IMR-90 (cell line): ENCODE data around the gene EMC9. TPM values are rescaled to one million over a fixed set of nuclear protein-coding genes. Genes with fewer than 3 reads are reported as not detected.
A peak's percentile ranks its signal among the peaks of the same experiment; 100 is the strongest.

ENCODE experiments used
- ATAC-seq: fragments of 200-7000 bp; cut with Tn5 transposase; 2 replicates; pipeline ENCODE4 v1.9.1; 2020; ENCODE audit warnings: low read depth, mild to moderate bottlenecking, moderate library complexity
- BruUV-seq: library from RNA; stranded (reverse); fragments of 400-500 nt; replicated peaks from 2 replicates; lab custom pipeline; 2021; lab: Mats Ljungman, UMichigan
- CTCF ChIA-PET: fragments of 300-600 bp; formaldehyde crosslinking; extraction: SDS; loops from one replicate; lab custom pipeline; 2021; ENCODE audit warnings: antibody characterized with exemption; lab: Yijun Ruan, JAX
- POLR2A ChIA-PET: fragments of 300-600 bp; sonication (Branson Sonifier 250); formaldehyde crosslinking; loops from one replicate; lab custom pipeline; 2022; ENCODE audit warnings: antibody characterized with exemption; ENCODE audit not compliant: unreplicated experiment; lab: Charles Lee
- DNase-seq: peaks from one replicate; pipeline ENCODE4 v3.0.0; 2013
- H2AFZ ChIP-seq: replicated peaks from 2 replicates; pipeline ENCODE3; 2013; ENCODE audit warnings: low read length, mild to moderate bottlenecking; ENCODE audit not compliant: poor library complexity
- H2AK5ac ChIP-seq: 2 replicates; pipeline ENCODE4 v1.6.1; 2013; ENCODE audit warnings: low read depth, low read length, inconsistent platforms
- H2AK9ac ChIP-seq: replicated peaks from 2 replicates; pipeline ENCODE3; 2013; ENCODE audit warnings: mild to moderate bottlenecking, low read depth, low read length, moderate library complexity; ENCODE audit not compliant: poor library complexity
- H2BK120ac ChIP-seq: 2 replicates; pipeline ENCODE4 v1.6.1; 2013; ENCODE audit warnings: low read depth, low read length, inconsistent platforms
- H2BK15ac ChIP-seq: 3 replicates; pipeline ENCODE4 v1.6.1; 2013; ENCODE audit warnings: low read depth, low read length, inconsistent platforms
- H2BK20ac ChIP-seq: 2 replicates; pipeline ENCODE4 v1.6.1; 2013; ENCODE audit warnings: low read depth, mild to moderate bottlenecking, inconsistent platforms, low read length, moderate library complexity
- H2BK5ac ChIP-seq: 2 replicates; pipeline ENCODE4 v1.6.1; 2013; ENCODE audit warnings: mild to moderate bottlenecking, low read depth, low read length, inconsistent platforms; ENCODE audit not compliant: poor library complexity, severe bottlenecking
- H3K14ac ChIP-seq: replicated peaks from 2 replicates; pipeline ENCODE4 v1.6.1; 2013; ENCODE audit warnings: low read depth, low read length, inconsistent platforms
- H3K18ac ChIP-seq: 2 replicates; pipeline ENCODE4 v1.6.1; 2013; ENCODE audit warnings: low read depth, low read length, control low read depth
- H3K23ac ChIP-seq: 2 replicates; pipeline ENCODE4 v1.6.1; 2013; ENCODE audit warnings: low read depth, low read length, inconsistent platforms
- H3K27ac ChIP-seq: 2 replicates; pipeline ENCODE4 v1.5.1; 2013; ENCODE audit warnings: mild to moderate bottlenecking, control low read depth, low read length; ENCODE audit not compliant: insufficient read depth
- H3K27me3 ChIP-seq: 2 replicates; pipeline ENCODE4 v1.6.1; 2013; ENCODE audit warnings: low read length; ENCODE audit not compliant: control insufficient read depth, insufficient read depth
- H3K36me3 ChIP-seq: 2 replicates; pipeline ENCODE4 v1.6.1; 2013; ENCODE audit warnings: low read length, mixed read lengths; ENCODE audit not compliant: control insufficient read depth, insufficient read depth
- H3K4ac ChIP-seq: 2 replicates; pipeline ENCODE4 v1.6.1; 2013; ENCODE audit warnings: low read depth, low read length, inconsistent platforms
- H3K4me1 ChIP-seq: 2 replicates; pipeline ENCODE4 v1.6.1; 2013; ENCODE audit warnings: low read length, mixed read lengths; ENCODE audit not compliant: control insufficient read depth, insufficient read depth
- H3K4me2 ChIP-seq: 2 replicates; pipeline ENCODE4 v1.6.1; 2013; ENCODE audit warnings: low read depth, mild to moderate bottlenecking, control low read depth, low read length, moderate library complexity
- H3K4me3 ChIP-seq: 2 replicates; pipeline ENCODE4 v1.5.1; 2013; ENCODE audit warnings: low read depth, mild to moderate bottlenecking, control low read depth, low read length, moderate library complexity; ENCODE audit not compliant: insufficient read depth
- H3K56ac ChIP-seq: 2 replicates; pipeline ENCODE4 v1.6.1; 2013; ENCODE audit warnings: low read length, inconsistent platforms; ENCODE audit not compliant: insufficient read depth; ENCODE audit errors: extremely low read depth
- H3K79me1 ChIP-seq, 2 experiments: 2 replicates each; pipeline ENCODE4 v1.6.1; 2013; ENCODE audit warnings: low read length in 2 of 2, inconsistent platforms in 1 of 2, low read depth in 1 of 2
- H3K9ac ChIP-seq: 2 replicates; pipeline ENCODE4 v1.6.1; 2013; ENCODE audit warnings: low read depth, low read length, control low read depth
- H3K9me1 ChIP-seq: 2 replicates; pipeline ENCODE4 v1.6.1; 2013; ENCODE audit warnings: low read length, inconsistent platforms; ENCODE audit not compliant: insufficient read depth
- H3K9me3 ChIP-seq: 2 replicates; pipeline ENCODE4 v1.6.1; 2013; ENCODE audit warnings: low read length; ENCODE audit not compliant: control insufficient read depth, insufficient read depth
- H4K20me1 ChIP-seq: 2 replicates; pipeline ENCODE4 v1.6.1; 2013; ENCODE audit warnings: low read length, inconsistent platforms; ENCODE audit not compliant: insufficient read depth
- H4K5ac ChIP-seq: 2 replicates; pipeline ENCODE4 v1.6.1; 2013; ENCODE audit warnings: mild to moderate bottlenecking, low read depth, low read length, control low read depth
- H4K8ac ChIP-seq, 2 experiments: 2 replicates each; pipeline ENCODE4 v1.6.1; 2013; ENCODE audit warnings: low read depth in 2 of 2, low read length in 2 of 2, control low read depth in 1 of 2, inconsistent platforms in 1 of 2
- H4K91ac ChIP-seq: 2 replicates; pipeline ENCODE4 v1.6.1; 2013; ENCODE audit warnings: low read depth, low read length, inconsistent platforms; ENCODE audit not compliant: insufficient read depth
- CEBPB ChIP-seq: IDR thresholded peaks from 2 replicates; pipeline ENCODE4 v1.6.1; 2012; ENCODE audit warnings: low read depth, low read length, improper control_type of control experiment
- RFX5 ChIP-seq: IDR thresholded peaks from 2 replicates; pipeline ENCODE4 v1.8.0; 2012; ENCODE audit warnings: low read depth, mild to moderate bottlenecking, low read length, moderate library complexity
- WGBS, 2 experiments: methylation state at CpG; one replicate each; pipeline versions ENCODE4 v1.1.5 to v1.1.7; 2013; ENCODE audit warnings: missing lambda C conversion rate in 2 of 2; ENCODE audit not compliant: insufficient read length in 1 of 2; ENCODE audit errors: extremely low coverage in 2 of 2; 5-methylcytosine and 5-hydroxymethylcytosine counted together
- dilution Hi-C: fragments of 300-500 bp; cut with HindIII; formaldehyde crosslinking; loops from one replicate; pipeline ENCODE4 v1.14.3; 2018; ENCODE audit warnings: low sequenced_read_pairs; ENCODE audit not compliant: unreplicated experiment
- in situ Hi-C: fragments of 300-500 bp; cut with MboI; formaldehyde crosslinking; loops from 3 replicates; pipeline ENCODE4 v1.14.3; 2019; ENCODE audit warnings: low sequenced_read_pairs, inconsistent platforms, mixed read lengths
- intact Hi-C: fragments of 100-400 bp; cut with micrococcal nuclease; formaldehyde crosslinking; loops from 2 replicates; pipeline ENCODE4 v1.10.0; 2022
- polyA plus RNA-seq, 3 experiments: library from polyadenylated mRNA; depleted of rRNA; stranded (reverse); fragments of >200 nt; gene quantifications; 2 replicates each; pipeline ENCODE4 v1.2.3, GENCODE V29; 2012; ENCODE audit warnings: low replicate concordance in 1 of 3
- total RNA-seq: library from RNA; depleted of rRNA; stranded (reverse); fragments of >200 nt; gene quantifications from 2 replicates; pipeline ENCODE4 v1.2.3, GENCODE V29; 2012

The EMC9 gene
- total and polyA plus RNA-seq, 2 of the 4 experiments (the other 2 are of a cell fraction): 15.1 to 19.2 TPM

DNA sequence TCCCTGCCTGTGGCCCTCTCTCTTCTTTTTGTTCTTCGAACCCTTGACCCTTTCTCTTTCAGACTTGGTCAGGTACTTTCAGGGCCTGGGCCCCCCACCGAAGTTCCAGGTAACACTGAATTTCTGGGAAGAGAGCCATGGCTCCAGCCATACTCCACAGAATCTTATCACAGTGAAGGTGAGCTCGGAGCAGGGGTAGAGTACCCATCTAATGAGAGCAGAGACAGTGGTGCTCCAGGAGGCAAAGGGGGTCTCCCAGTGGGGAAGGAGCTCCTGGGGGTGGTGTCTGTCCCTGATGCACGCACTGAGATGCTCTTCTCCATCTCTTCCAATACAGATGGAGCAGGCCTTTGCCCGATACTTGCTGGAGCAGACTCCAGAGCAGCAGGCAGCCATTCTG lies 24.4 kb upstream of the EMC9 start:
- no peak overlapping the region for H2AK9ac ChIP-seq
- H2AK5ac ChIP-seq: no peak overlapping the region
- H2BK120ac ChIP-seq: no peak overlapping the region
- no TSS peak for BruUV-seq
- H3K56ac ChIP-seq: no peak overlapping the region
- 100% methylated on average over 1 of the region's 5 CpGs; no CpG with 5 or more reads in 1 of the 2 experiments for WGBS, 2 experiments
- H3K36me3 ChIP-seq: peaks cover 51% of the 10 kb centered on the region
- H3K4me1 ChIP-seq: peaks cover 5% of the 10 kb centered on the region
- no peaks in the 10 kb centered on the region for H3K9me3 ChIP-seq
- H3K23ac ChIP-seq: no peak overlapping the region
- H2BK20ac ChIP-seq: no peak overlapping the region
- peak overlapping the region; percentile 17 for H2AFZ ChIP-seq
- H3K79me1 ChIP-seq: peaks cover 12 to 40% of the 10 kb centered on the region in 2 experiments; a peak in 3 of 4 replicates
- dilution Hi-C loops: no loop called here
- H4K20me1 ChIP-seq: no peaks in the 10 kb centered on the region
- H3K9ac ChIP-seq: no peak overlapping the region
- no peak overlapping the region for H2BK15ac ChIP-seq
- ATAC-seq (no peak), DNase-seq (no peak)
- peaks cover 9% of the 10 kb centered on the region for H3K9me1 ChIP-seq
- in situ Hi-C loops: no loop called here
- no peak for TF ChIP-seq RFX5
- TF ChIP-seq CEBPB: no peak
- H4K5ac ChIP-seq: no peak overlapping the region
- no peak overlapping the region for H3K4me3 ChIP-seq
- H4K8ac ChIP-seq: no peak overlapping the region
- intact Hi-C loops: no loop called here
- H3K4me2 ChIP-seq: no peak overlapping the region
- POLR2A ChIA-PET: no interaction called here
- CTCF ChIA-PET: interaction anchor here (0.9 kb wide), 1 partner anchor 12 kb away, joined by 3 read pairs; no protein-coding TSS in a partner anchor
- H3K27me3 ChIP-seq: no peaks in the 10 kb centered on the region
- no peak overlapping the region for H3K18ac ChIP-seq
- H2BK5ac ChIP-seq: no peak overlapping the region
- H3K14ac ChIP-seq: no peak overlapping the region
- H3K4ac ChIP-seq: no peak overlapping the region
- no peak overlapping the region for H3K27ac ChIP-seq
- H4K91ac ChIP-seq: no peak overlapping the region
